K562 (cell line): ENCODE results near the gene SNX9.

Source experiments
- DPF2 ChIP-seq: fragments of 450-650 bp; IDR thresholded peaks from 2 replicates; pipeline ENCODE4 v1.6.1; 2016
- GTF2A2 ChIP-seq: IDR thresholded peaks from 2 replicates; pipeline ENCODE4 v1.6.1; 2016; ENCODE audit warnings: mild to moderate bottlenecking, missing genetic modification characterization, missing compliant biosample characterization
- MAFF ChIP-seq: IDR thresholded peaks from 2 replicates; pipeline ENCODE4 v1.6.1; 2012; ENCODE audit warnings: low read length, improper control_type of control experiment
- TF ChIP-seq, protein P1 (sequence below): fragments of 250-450 bp; sonication (Bioruptor Pico); IDR thresholded peaks from 2 replicates; pipeline ENCODE4 v1.5.0; 2021; ENCODE audit warnings: mild to moderate bottlenecking, borderline replicate concordance

DNA sequence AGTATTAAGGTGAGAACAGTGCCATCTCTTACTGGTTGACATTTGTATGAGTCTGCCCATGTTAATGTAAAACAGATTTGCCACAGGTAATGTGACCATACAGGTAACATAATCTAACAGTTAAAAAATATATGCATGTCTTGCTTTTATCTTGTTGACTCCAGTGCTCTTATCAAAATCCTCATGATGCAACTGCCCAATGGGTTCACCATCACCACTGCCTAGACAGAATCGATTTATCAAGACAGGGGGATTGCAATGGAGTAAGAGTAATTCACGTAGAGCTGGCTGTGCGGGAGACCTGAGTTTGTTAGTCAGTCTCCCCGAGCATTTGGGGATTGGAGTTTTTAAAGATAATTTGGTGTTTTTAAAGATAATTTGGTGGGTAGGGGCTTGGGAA lies 19.2 kb downstream of the SNX9 start:
- TF ChIP-seq GTF2A2, result no peak
- TF ChIP-seq, protein P1, sequence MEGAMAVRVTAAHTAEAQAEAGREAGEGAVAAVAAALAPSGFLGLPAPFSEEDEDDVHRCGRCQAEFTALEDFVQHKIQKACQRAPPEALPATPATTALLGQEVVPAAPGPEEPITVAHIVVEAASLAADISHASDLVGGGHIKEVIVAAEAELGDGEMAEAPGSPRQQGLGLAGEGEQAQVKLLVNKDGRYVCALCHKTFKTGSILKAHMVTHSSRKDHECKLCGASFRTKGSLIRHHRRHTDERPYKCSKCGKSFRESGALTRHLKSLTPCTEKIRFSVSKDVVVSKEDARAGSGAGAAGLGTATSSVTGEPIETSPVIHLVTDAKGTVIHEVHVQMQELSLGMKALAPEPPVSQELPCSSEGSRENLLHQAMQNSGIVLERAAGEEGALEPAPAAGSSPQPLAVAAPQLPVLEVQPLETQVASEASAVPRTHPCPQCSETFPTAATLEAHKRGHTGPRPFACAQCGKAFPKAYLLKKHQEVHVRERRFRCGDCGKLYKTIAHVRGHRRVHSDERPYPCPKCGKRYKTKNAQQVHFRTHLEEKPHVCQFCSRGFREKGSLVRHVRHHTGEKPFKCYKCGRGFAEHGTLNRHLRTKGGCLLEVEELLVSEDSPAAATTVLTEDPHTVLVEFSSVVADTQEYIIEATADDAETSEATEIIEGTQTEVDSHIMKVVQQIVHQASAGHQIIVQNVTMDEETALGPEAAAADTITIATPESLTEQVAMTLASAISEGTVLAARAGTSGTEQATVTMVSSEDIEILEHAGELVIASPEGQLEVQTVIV (CRISPR knock-in tag), result no peak
- peak; percentile 39; the same call in 1 of the 2 replicates for TF ChIP-seq DPF2
- no peak for TF ChIP-seq MAFF
